Neural progenitor cell (in vitro differentiated cells): ENCODE measurements around the gene EHBP1.

Experiments
- CTCF ChIP-seq: fragments of 200-600 bp; sonication (generic); IDR thresholded peaks from 2 replicates; pipeline ENCODE4 v1.5.1; 2017; ENCODE audit warnings: antibody characterized with exemption, mild to moderate bottlenecking
- EZH2 ChIP-seq: fragments of 200-600 bp; sonication (generic); IDR thresholded peaks from 2 replicates; pipeline ENCODE4 v1.6.1; 2017; ENCODE audit warnings: antibody characterized with exemption, mild to moderate bottlenecking, moderate library complexity

GRCh38 chr2:63092857-63093256, 387.3 kb downstream of the EHBP1 start:
- TF ChIP-seq CTCF (no peak), EZH2 (no peak)
